Esophagus muscularis mucosa (tissue), 4 donors: Measurements from ENCODE around the gene PLEKHF1. TPM values are rescaled to one million over a fixed set of nuclear protein-coding genes. Genes with fewer than 3 reads are reported as not detected.

Experiments used
- DNase-seq: peaks from one replicate; pipeline ENCODE4 v3.0.0-alpha.2; 2017; ENCODE audit errors: extremely low spot score
- H3K27ac ChIP-seq, 4 donors: fragments of 200-600 bp; sonication (generic); replicated peaks in 1 of 4; 1 replicate in 3 of 4; 2 replicates in 1 of 4; pipeline ENCODE4 v1.5.1; 2016 to 2019; ENCODE audit warnings: mild to moderate bottlenecking in 1 of 4
- H3K27me3 ChIP-seq, 4 donors: fragments of 200-600 bp; sonication (generic); one replicate each; pipeline versions ENCODE4 v1.5.1 to v1.6.0; 2016 to 2019
- H3K36me3 ChIP-seq, 4 donors: fragments of 200-600 bp; sonication (generic); one replicate each; pipeline ENCODE4 v1.5.1; 2016 to 2019
- H3K4me1 ChIP-seq, 4 donors: fragments of 200-600 bp; sonication (generic); one replicate each; pipeline ENCODE4 v1.5.1; 2016 to 2019
- H3K4me3 ChIP-seq, 4 donors: fragments of 200-600 bp; sonication (generic); 1 replicate in 2 of 4; 2 replicates in 2 of 4; pipeline ENCODE4 v1.5.1; 2016 to 2019; ENCODE audit warnings: mild to moderate bottlenecking in 4 of 4, moderate library complexity in 1 of 4
- H3K9me3 ChIP-seq, 4 donors: fragments of 200-600 bp; sonication (generic); 1 replicate in 3 of 4; 2 replicates in 1 of 4; pipeline ENCODE4 v1.5.1; 2016 to 2019
- CTCF ChIP-seq, 3 experiments: fragments of 200-600 bp in 2 of 3; fragments of 450-650 bp in 1 of 3; sonication (generic) in 2 of 3; IDR thresholded peaks; one replicate each; pipeline ENCODE4 v1.5.1; 2017 to 2019; ENCODE audit warnings: antibody characterized with exemption in 3 of 3, mild to moderate bottlenecking in 2 of 3, moderate library complexity in 1 of 3
- EP300 ChIP-seq: sonication (generic); formaldehyde crosslinking; IDR thresholded peaks from one replicate; pipeline ENCODE4 v1.6.1; 2017; ENCODE audit warnings: antibody characterized with exemption
- POLR2A ChIP-seq: fragments of 450-650 bp; IDR thresholded peaks from one replicate; pipeline ENCODE4 v1.6.1; 2017; ENCODE audit warnings: antibody characterized with exemption, moderate library complexity, mild to moderate bottlenecking, low read depth
- POLR2AphosphoS5 ChIP-seq, 2 donors: sonication (generic); formaldehyde crosslinking; IDR thresholded peaks; one replicate each; pipeline ENCODE4 v1.6.1; 2017; ENCODE audit warnings: antibody characterized with exemption in 2 of 2
- WGBS: methylation state at CpG from one replicate; pipeline ENCODE4 v1.1.5; 2018; 5-methylcytosine and 5-hydroxymethylcytosine counted together
- intact Hi-C: fragments of 100-400 bp; cut with DNase I; formaldehyde crosslinking; loops from one replicate; pipeline ENCODE4 v1.15.1; 2023
- total RNA-seq, 4 donors: library from RNA; depleted of rRNA; stranded (reverse); fragments of >200 nt; gene quantifications; one replicate each; pipeline versions ENCODE4 v1.1.0 to v1.2.1, GENCODE V29; 2016

Gene PLEKHF1
- total RNA-seq, 4 donors from 2014 or later, result 27.4 to 58.6 (median 36.1) TPM

GRCh38 chr19:29715701-29716581 is 50.7 kb downstream of the PLEKHF1 start:
- 32% methylated on average over 13 of the region's 13 CpGs for WGBS
- peak overlapping the region; percentile 91 to 97 (median 94) for H3K27ac ChIP-seq
- no peaks in the 10 kb centered on the region for H3K27me3 ChIP-seq
- peaks cover 17 to 53% (median 42%) of the 10 kb centered on the region in 4 donors for H3K4me1 ChIP-seq
- peak overlapping the region; percentile 68 to 100 (median 98) for H3K4me3 ChIP-seq
- no peak for TF ChIP-seq CTCF (IDR thresholded peaks at IDR 0.05)
- no peak for TF ChIP-seq EP300
- no peak for TF ChIP-seq POLR2AphosphoS5 (IDR thresholded peaks at IDR 0.05)
- no peak for TF ChIP-seq POLR2A
- H3K9me3 ChIP-seq, result no peaks in the 10 kb centered on the region
- no peak for DNase-seq
- intact Hi-C loops, result loop anchor here (1.0 kb wide), 2 partner anchors 22 to 106 kb away; no protein-coding TSS in a partner anchor
- H3K36me3 ChIP-seq, result peaks cover 0 to 6% (median 4%) of the 10 kb centered on the region in 4 donors

GRCh38 chr19:29717051-29717450 is 51.8 kb downstream of the PLEKHF1 start:
- no peak overlapping the region for H3K4me3 ChIP-seq
- WGBS, result 79% methylated on average over 16 of the region's 16 CpGs
- DNase-seq, result no peak
- peaks cover 13 to 45% (median 40%) of the 10 kb centered on the region in 4 donors for H3K4me1 ChIP-seq
- TF ChIP-seq POLR2A (no peak), CTCF (IDR thresholded peaks at IDR 0.05) (no peak), EP300 (no peak), POLR2AphosphoS5 (IDR thresholded peaks at IDR 0.05) (no peak)
- H3K27me3 ChIP-seq, result no peaks in the 10 kb centered on the region
- intact Hi-C loops, result no loop called here
- peaks cover 0 to 4% (median 0%) of the 10 kb centered on the region in 4 donors for H3K36me3 ChIP-seq
- no peaks in the 10 kb centered on the region for H3K9me3 ChIP-seq
- no peak overlapping the region for H3K27ac ChIP-seq

- Histone ChIP-seq H3K27me3 (peaks cover 0 to 57% (median 2%) of the 10 kb centered on the region in 4 donors), H3K27ac (no peak overlapping the region), H3K4me1 (peaks cover 11 to 13% (median 13%) of the 10 kb centered on the region in 4 donors), H3K4me3 (peak overlapping the region; percentile 39 to 50 (median 47)), H3K36me3 (no peaks in the 10 kb centered on the region), H3K9me3 (no peaks in the 10 kb centered on the region)
- WGBS, result 5% methylated on average over 15 of the region's 39 CpGs
- no peak for DNase-seq
- TF ChIP-seq EP300 (no peak), POLR2A (no peak), POLR2AphosphoS5 (IDR thresholded peaks at IDR 0.05) (no peak), CTCF (IDR thresholded peaks at IDR 0.05) (no peak)
- intact Hi-C loops, result no loop called here
Observed at GRCh38 chr19:29724102-29724641, 58.9 kb downstream of the PLEKHF1 start.

- Histone ChIP-seq H3K36me3 (no peaks in the 10 kb centered on the region), H3K27me3 (peaks cover 0 to 63% (median 2%) of the 10 kb centered on the region in 4 donors), H3K4me1 (peaks cover 11 to 13% (median 13%) of the 10 kb centered on the region in 4 donors), H3K9me3 (no peaks in the 10 kb centered on the region), H3K27ac (no peak overlapping the region), H3K4me3 (peak overlapping the region; percentile 39 to 50 (median 47))
- DNase-seq, result no peak
- 50% methylated on average over 14 of the region's 14 CpGs for WGBS
- intact Hi-C loops, result no loop called here
- TF ChIP-seq CTCF (IDR thresholded peaks at IDR 0.05) (no peak), POLR2A (no peak), EP300 (no peak), POLR2AphosphoS5 (IDR thresholded peaks at IDR 0.05) (no peak)
Observed at GRCh38 chr19:29724746-29725145, 59.5 kb downstream of the PLEKHF1 start.

Other genes with a start within 250 kb of the PLEKHF1 start
- under 1 TPM in 2 of 4 donors, not detected in 2; 0.23 to 0.33 TPM for gene VSTM2B, start 139.5 kb upstream of the PLEKHF1 start, total RNA-seq
- 10 to 100 TPM; 52.8 to 73.5 (median 71.5) TPM for gene POP4, start 59.2 kb upstream of the PLEKHF1 start, total RNA-seq
- 10 to 100 TPM; 27.0 to 52.9 (median 38.9) TPM for gene C19orf12, start 49.8 kb downstream of the PLEKHF1 start, total RNA-seq
- gene CCNE1, start 146.5 kb downstream of the PLEKHF1 start, total RNA-seq, result 1 to 10 TPM in 3 of 4 donors, under 1 TPM in 1; 0.42 to 4.0 (median 2.4) TPM